ENCODE data around the gene C16orf82.

- TF ChIP-seq POLR2AphosphoS5 (IDR thresholded peaks at IDR 0.05; ENCODE audit: low read depth, low read length), result no peak
- no peak for TF ChIP-seq RAD21 (IDR thresholded peaks at IDR 0.05; ENCODE audit: low read length)
- TF ChIP-seq TCF12 (IDR thresholded peaks at IDR 0.05), result no peak
- TF ChIP-seq, protein P1, sequence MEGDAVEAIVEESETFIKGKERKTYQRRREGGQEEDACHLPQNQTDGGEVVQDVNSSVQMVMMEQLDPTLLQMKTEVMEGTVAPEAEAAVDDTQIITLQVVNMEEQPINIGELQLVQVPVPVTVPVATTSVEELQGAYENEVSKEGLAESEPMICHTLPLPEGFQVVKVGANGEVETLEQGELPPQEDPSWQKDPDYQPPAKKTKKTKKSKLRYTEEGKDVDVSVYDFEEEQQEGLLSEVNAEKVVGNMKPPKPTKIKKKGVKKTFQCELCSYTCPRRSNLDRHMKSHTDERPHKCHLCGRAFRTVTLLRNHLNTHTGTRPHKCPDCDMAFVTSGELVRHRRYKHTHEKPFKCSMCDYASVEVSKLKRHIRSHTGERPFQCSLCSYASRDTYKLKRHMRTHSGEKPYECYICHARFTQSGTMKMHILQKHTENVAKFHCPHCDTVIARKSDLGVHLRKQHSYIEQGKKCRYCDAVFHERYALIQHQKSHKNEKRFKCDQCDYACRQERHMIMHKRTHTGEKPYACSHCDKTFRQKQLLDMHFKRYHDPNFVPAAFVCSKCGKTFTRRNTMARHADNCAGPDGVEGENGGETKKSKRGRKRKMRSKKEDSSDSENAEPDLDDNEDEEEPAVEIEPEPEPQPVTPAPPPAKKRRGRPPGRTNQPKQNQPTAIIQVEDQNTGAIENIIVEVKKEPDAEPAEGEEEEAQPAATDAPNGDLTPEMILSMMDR (IDR thresholded peaks at IDR 0.05), result no peak
- TF ChIP-seq RXRA (IDR thresholded peaks at IDR 0.05; ENCODE audit: borderline replicate concordance, low read depth), result no peak
These were observed 21.5 kb downstream of the C16orf82 start for GRCh38 chr16:27088216-27088615.
